ENCODE data around the gene SHOX.
"Not testable (repeated sequence)": the region's sequence is repeated elsewhere in the genome, so short reads cannot be mapped to it uniquely, and the experiment has no call there.

Gene SHOX

GRCh38 chrX:630612-631496 lies at the start of gene SHOX:
Gene SHOX, plus strand, starts transcription at chrX:630791. Its CDS starts 107 bp downstream, at chrX:630898.
- DNase-seq: no peak

- no peak for DNase-seq
These were observed 49.5 kb upstream of the SHOX start for GRCh38 chrX:581066-581465.

GRCh38 chrX:581720-582298 lies 48.8 kb upstream of the SHOX start:
- DNase-seq: no peak

GRCh38 chrX:584572-584971 lies 46.0 kb upstream of the SHOX start:
- DNase-seq: no peak

GRCh38 chrX:585115-585808 lies 45.3 kb upstream of the SHOX start:
- DNase-seq: no peak

GRCh38 chrX:586351-586750 lies 44.2 kb upstream of the SHOX start:
- no peak for DNase-seq

- DNase-seq: not testable (repeated sequence)
These were observed 41.3 kb upstream of the SHOX start for GRCh38 chrX:589261-589660.

- no peak for DNase-seq
These were observed 39.7 kb upstream of the SHOX start for GRCh38 chrX:590693-591404.

- no peak for DNase-seq
These were observed 30.5 kb upstream of the SHOX start for GRCh38 chrX:599837-600715.

- not testable (repeated sequence) for DNase-seq
These were observed 27.6 kb upstream of the SHOX start for GRCh38 chrX:603029-603428.

- DNase-seq: not testable (repeated sequence)
These were observed 26.0 kb upstream of the SHOX start for GRCh38 chrX:604616-605015.

GRCh38 chrX:608088-608487 lies 22.5 kb upstream of the SHOX start:
- DNase-seq: not testable (repeated sequence)

- no peak for DNase-seq
These were observed 16.5 kb upstream of the SHOX start for GRCh38 chrX:614136-614535.

- no peak for DNase-seq
These were observed 13.2 kb upstream of the SHOX start for GRCh38 chrX:617401-617800.

GRCh38 chrX:617891-618290 lies 12.7 kb upstream of the SHOX start:
- DNase-seq: no peak

GRCh38 chrX:618304-618703 lies 12.3 kb upstream of the SHOX start:
- not testable (repeated sequence) for DNase-seq

- no peak for DNase-seq
These were observed 11.7 kb upstream of the SHOX start for GRCh38 chrX:618761-619450.

GRCh38 chrX:619451-619811 lies 11.2 kb upstream of the SHOX start:
- no peak for DNase-seq

GRCh38 chrX:619812-620531 lies 10.6 kb upstream of the SHOX start:
- no peak for DNase-seq

- no peak for DNase-seq
These were observed 8.7 kb upstream of the SHOX start for GRCh38 chrX:621705-622503.
